Nephron progenitor cell (in vitro differentiated cells): ENCODE measurements around the gene FBXO11.
A peak's percentile ranks its signal among the peaks of the same experiment; 100 is the strongest.
"Not testable (repeated sequence)": the region's sequence is repeated elsewhere in the genome, so short reads cannot be mapped to it uniquely, and the experiment has no call there.

Experiments
- DNase-seq: peaks from one replicate; pipeline ENCODE4 v3.0.0; 2021
- H3K27ac Mint-ChIP-seq: 2 replicates; pipeline ENCODE4 v1.8.0; 2021; ENCODE audit warnings: mild to moderate bottlenecking, moderate library complexity, mixed read lengths
- H3K27me3 Mint-ChIP-seq: 2 replicates; pipeline ENCODE4 v1.8.0; 2021; ENCODE audit warnings: mild to moderate bottlenecking, low read depth, mixed read lengths; ENCODE audit not compliant: poor library complexity
- H3K36me3 Mint-ChIP-seq: 2 replicates; pipeline ENCODE4 v1.8.0; 2021; ENCODE audit warnings: low read depth, mixed read lengths
- H3K4me1 Mint-ChIP-seq: 2 replicates; pipeline ENCODE4 v1.8.0; 2021; ENCODE audit warnings: mixed read lengths
- H3K4me3 Mint-ChIP-seq: 2 replicates; pipeline ENCODE4 v1.8.0; 2021; ENCODE audit warnings: mild to moderate bottlenecking, moderate library complexity, mixed read lengths
- H3K9me3 Mint-ChIP-seq: 2 replicates; pipeline ENCODE4 v1.8.0; 2021; ENCODE audit warnings: mild to moderate bottlenecking, moderate library complexity, mixed read lengths
- CTCF ChIP-seq: fragments of 200-600 bp; sonication (generic); IDR thresholded peaks from 2 replicates; pipeline ENCODE4 v1.5.0; 2021; ENCODE audit warnings: antibody characterized with exemption

Gene FBXO11

DNA sequence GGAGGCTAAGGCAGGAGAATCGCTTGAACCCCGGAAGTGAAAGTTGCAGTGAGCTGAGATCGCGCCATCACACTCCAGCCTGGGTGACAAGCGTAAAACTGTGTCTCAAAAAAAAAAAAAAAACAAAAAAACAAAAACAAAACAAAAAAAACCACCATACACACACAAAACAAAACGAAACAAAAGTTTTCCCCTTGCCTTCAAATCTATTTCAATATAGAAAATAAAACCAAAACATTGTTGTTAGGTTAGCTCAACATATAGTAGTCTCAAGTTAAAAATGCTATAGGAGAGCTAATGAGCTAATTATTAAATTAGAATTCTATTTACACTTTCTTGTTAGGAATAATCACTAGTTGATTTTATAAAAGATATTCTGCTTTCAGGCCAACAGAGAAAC is 43.3 kb downstream of the FBXO11 start:
- no peak overlapping the region for H3K27ac Mint-ChIP-seq
- TF ChIP-seq CTCF, result no peak
- DNase-seq, result no peak
- no peak overlapping the region for H3K4me3 Mint-ChIP-seq
- no peaks in the 10 kb centered on the region for H3K9me3 Mint-ChIP-seq
- H3K27me3 Mint-ChIP-seq, result no peaks in the 10 kb centered on the region
- H3K4me1 Mint-ChIP-seq, result peaks cover 6% of the 10 kb centered on the region
- peaks cover 52% of the 10 kb centered on the region for H3K36me3 Mint-ChIP-seq

DNA sequence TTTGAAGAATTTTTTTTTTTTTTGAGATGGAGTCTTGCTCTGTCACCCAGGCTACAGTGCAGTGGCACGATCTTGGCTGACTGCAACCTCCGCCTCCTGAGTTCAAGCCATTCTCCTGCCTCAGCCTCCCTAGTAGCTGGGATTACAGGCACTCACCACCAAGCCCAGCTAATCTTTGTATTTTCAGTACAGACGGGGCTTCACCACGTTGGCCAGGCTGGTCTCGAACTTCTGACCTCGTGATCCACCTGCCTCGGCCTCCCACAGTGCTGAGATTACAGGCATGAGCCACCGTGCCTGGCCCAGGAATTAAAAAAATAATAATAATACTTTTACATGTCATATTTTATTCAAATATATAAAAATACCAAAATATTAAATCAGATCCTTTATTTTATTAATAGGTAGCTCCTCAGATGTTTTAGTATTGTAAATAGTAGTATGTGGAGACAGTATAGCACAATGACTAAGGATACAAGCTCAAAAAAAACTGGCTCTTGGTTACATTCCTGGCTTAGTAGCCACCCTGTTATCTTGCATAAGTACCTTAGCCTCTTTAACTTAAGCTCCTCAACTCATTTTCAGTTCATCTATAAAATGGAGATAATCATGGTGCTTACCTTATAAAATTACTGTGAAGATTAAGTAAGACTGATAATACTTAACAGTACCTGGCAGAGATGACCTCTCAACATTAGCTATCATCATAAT is 53.1 kb downstream of the FBXO11 start:
- H3K27me3 Mint-ChIP-seq, H3K4me1 Mint-ChIP-seq, H3K4me3 Mint-ChIP-seq, H3K9me3 Mint-ChIP-seq, H3K27ac Mint-ChIP-seq, DNase-seq: not testable (repeated sequence)
- H3K36me3 Mint-ChIP-seq, result peaks cover 48% of the 10 kb centered on the region

DNA sequence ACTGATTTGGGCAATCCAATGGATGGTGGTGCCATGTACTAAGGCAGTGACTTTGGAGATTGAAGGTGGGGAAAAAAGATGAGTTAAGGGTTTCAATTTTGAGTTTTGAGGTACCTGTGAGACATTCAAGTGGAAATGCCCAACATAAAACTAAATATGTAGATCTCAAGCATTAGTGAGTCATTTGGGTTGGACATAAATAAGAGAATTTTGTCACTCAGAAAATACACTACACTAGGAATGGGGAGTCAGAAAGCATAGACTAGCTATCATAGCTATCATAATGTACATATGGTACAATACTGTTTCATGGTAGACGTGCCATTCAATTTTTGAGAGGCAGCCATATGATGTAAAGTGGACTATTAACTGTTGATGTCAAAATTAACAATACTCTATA is 56.1 kb downstream of the FBXO11 start:
- no peak for TF ChIP-seq CTCF
- Mint-ChIP-seq H3K27ac (peak overlapping the region; percentile 24), H3K4me1 (no peaks in the 10 kb centered on the region), H3K36me3 (peaks cover 37% of the 10 kb centered on the region), H3K27me3 (no peaks in the 10 kb centered on the region), H3K9me3 (no peaks in the 10 kb centered on the region), H3K4me3 (no peak overlapping the region)
- DNase-seq, result no peak

DNA sequence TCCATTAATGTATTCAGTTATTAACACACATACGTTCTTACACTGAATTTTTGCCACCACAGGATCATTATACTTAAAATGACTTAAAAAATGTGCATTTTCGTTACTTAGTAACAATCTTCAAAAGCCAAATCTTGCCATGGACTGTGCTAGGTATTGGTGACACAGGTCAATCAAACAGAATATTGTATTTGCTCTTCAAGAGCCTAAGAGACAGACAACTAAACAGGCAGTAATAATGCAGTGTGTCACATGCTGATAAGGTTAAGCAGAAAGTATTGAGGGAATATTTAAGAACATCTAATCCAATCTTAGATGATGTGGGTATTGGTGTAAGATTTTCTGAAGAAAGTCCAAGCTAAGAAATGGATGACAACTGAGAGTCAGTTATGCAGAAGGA is 56.9 kb downstream of the FBXO11 start:
- no peak overlapping the region for H3K4me3 Mint-ChIP-seq
- no peaks in the 10 kb centered on the region for H3K27me3 Mint-ChIP-seq
- no peaks in the 10 kb centered on the region for H3K9me3 Mint-ChIP-seq
- no peak for TF ChIP-seq CTCF
- H3K4me1 Mint-ChIP-seq, result no peaks in the 10 kb centered on the region
- peaks cover 41% of the 10 kb centered on the region for H3K36me3 Mint-ChIP-seq
- DNase-seq, result no peak
- no peak overlapping the region for H3K27ac Mint-ChIP-seq

GRCh38 chr2:47844162-47844561 is 62.1 kb downstream of the FBXO11 start:
- Mint-ChIP-seq H3K27me3 (peaks cover 4% of the 10 kb centered on the region), H3K36me3 (peaks cover 55% of the 10 kb centered on the region), H3K4me1 (no peaks in the 10 kb centered on the region), H3K27ac (peak overlapping the region; percentile 20), H3K9me3 (no peaks in the 10 kb centered on the region), H3K4me3 (no peak overlapping the region)
- no peak for TF ChIP-seq CTCF
- no peak for DNase-seq

- H3K4me3 Mint-ChIP-seq, result no peak overlapping the region
- no peak overlapping the region for H3K27ac Mint-ChIP-seq
- no peaks in the 10 kb centered on the region for H3K9me3 Mint-ChIP-seq
- no peaks in the 10 kb centered on the region for H3K4me1 Mint-ChIP-seq
- peaks cover 4% of the 10 kb centered on the region for H3K27me3 Mint-ChIP-seq
- TF ChIP-seq CTCF, result no peak
- H3K36me3 Mint-ChIP-seq, result peaks cover 63% of the 10 kb centered on the region
- no peak for DNase-seq
These were observed 62.9 kb downstream of the FBXO11 start for GRCh38 chr2:47843407-47843806.
